ENCODE results near the gene SRPK3.
"Not testable (repeated sequence)": the region's sequence is repeated elsewhere in the genome, so short reads cannot be mapped to it uniquely, and the experiment has no call there.

Gene SRPK3

GRCh38 chrX:153807976-153808375, 27.1 kb downstream of the SRPK3 start:
- DNase-seq (ENCODE audit: low read depth, low spot score) = no peak

- DNase-seq (ENCODE audit: low read depth, low spot score) = no peak
These were observed 31.4 kb downstream of the SRPK3 start for GRCh38 chrX:153812220-153812619.

DNA sequence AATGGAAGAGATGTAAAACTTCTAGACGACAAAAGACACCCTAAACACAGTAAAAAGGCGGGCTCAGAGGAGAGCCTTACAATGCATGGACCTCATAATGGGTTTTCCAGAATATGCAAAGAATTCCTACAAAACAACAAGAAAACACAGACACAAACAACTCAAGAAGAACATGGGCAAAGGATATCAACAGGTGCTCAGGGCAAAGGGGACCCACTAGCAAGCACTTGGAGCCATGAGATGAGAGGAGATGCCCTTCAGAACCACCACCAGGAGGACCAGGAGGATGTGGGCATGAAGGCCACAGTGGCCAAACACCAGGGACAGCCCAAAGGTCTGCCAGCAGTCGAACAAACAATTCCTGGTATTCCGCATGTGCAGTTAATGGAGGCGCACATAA, 32.3 kb downstream of the SRPK3 start:
- DNase-seq (ENCODE audit: low read depth, low spot score) = no peak

DNA sequence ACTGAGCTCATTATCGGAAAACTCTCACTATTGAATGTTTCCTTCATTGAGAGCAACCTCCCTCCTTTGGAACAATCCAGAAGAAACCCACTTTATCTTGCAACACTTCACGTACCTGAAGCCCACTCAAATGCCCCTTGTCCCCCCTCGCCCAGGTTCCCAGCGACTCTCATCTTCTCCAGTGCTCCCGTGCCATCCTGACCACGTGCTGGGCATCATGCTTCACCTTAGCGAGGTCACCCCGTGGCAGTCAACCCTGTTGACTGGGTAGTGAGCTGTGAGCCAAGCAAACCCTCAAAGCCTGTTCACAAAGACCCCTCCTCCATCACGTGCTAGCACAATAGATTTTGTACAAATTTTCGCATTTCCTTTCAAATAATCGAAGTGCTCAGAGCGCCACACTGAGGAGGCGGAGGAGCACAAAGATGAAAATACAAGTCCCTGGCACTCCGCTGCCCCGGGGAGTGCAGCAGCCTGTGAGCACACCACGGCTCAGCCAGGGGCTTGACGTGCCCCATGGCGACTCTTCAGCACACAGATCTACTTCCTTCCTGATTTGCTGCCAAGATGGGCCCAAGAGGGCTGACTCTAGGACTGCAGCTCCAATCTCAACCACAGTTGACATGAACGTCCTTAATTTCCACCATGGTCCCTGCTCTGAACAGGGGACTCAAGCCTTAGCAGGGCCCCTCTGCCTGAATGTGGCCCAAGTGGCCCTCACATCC, 33.9 kb downstream of the SRPK3 start:
- no peak for DNase-seq (ENCODE audit: low read depth, low spot score)

DNA sequence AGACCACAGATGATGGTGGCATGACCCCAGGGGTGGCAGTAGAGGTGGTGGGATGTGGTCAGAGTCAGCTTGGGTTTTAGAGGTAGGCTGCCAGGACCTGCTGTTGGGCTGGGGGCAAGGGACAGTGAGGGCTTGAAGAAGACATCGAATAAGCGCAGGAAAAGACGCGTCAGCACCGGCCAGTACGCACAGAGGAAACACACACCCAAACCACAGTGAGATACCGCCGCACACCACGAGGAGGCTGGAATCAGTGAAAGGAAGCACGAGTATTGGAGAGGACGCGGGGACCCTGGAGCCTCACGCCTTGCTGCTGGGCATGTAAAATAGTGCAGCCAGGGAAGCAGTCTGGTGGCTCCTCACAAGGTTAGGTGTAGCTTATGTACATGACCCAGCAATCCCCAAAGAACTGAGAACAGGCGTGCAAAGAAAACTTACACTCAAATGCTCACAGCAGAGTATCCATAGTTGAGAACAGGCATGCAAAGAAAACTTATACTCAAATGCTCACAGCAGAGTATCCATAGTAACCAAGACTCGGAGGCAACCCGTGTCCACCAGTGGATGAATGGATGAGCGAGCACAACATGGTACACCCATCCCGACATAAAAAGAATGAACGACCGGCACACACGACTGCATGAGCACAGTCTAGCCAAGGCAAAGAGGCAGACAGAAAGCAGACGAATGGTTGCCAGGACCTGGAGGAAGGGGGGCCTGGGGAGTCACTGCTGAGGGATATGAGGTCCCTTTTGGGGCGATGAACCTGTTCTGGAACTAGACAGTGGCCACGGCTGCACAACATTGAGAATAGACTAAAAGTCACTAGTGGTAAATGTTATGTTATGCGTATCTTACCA, 36.2 kb downstream of the SRPK3 start:
- no peak for DNase-seq (ENCODE audit: low read depth, low spot score)

GRCh38 chrX:153818064-153818463, 37.2 kb downstream of the SRPK3 start:
- DNase-seq (ENCODE audit: low read depth, low spot score) = not testable (repeated sequence)

- DNase-seq (ENCODE audit: low read depth, low spot score) = no peak
These were observed 37.9 kb downstream of the SRPK3 start for GRCh38 chrX:153818571-153819383.

GRCh38 chrX:153819384-153820040, 38.7 kb downstream of the SRPK3 start:
- DNase-seq (ENCODE audit: low read depth, low spot score) = no peak

GRCh38 chrX:153820601-153821000, 39.8 kb downstream of the SRPK3 start:
- no peak for DNase-seq (ENCODE audit: low read depth, low spot score)

DNA sequence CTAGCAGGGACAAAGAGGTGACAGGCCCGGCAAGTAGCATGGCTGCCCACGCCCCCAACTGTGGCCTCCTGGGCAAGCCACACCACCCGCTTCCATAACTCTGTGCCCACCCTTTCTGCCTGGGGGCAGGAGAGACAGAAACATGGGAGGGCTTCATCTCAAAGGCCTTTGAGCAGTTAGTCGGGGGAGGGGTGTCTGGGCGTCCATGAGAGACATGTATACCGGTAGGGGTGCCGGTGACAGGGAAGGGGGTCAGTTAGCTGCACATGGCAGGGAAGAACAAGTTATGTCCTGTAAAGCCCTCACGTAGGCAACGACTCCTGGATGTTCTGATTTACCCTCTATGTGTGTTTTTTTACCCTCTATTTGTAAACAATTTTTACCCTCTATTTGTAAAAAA, 40.2 kb downstream of the SRPK3 start:
- DNase-seq (ENCODE audit: low read depth, low spot score) = no peak

DNA sequence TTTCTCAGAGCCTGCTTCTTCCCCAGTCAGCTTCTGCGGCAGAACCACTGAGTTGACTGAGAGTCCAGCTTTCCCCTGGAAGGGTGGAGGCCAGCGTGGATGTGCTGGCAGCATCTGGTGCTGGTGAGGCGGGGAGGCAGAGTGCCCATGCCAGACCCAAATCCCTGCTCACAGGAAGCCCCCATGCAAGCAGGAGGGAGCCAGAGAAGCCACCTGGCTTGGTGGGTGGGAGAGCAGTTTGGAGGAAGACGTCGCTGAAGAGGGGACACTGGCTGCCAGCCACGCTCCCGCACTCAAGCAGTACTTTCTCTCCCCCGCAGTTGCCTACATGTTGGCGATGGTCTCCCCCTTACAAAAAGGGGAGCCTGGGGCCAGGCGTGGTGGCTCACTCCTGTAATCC, 43.5 kb downstream of the SRPK3 start:
- no peak for DNase-seq (ENCODE audit: low read depth, low spot score)

DNA sequence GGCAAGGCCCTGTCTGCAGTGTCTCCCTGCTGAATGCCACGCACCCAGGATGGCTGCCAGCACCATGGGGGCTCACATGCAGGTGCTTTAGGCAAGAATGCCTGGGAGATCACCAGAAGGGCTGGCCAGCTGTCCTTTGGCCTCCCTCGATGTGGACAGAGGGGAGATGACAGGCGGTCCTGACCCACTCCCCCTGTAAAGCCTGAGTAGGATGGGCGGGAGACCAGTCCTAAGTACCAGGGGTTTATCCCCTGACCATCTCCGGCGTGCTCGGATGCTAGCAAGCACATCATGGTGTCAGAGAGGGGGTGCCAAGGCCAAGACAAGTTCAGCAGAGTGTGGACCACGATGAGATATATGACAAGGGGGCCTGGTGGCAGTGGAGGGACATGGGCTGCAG, 44.2 kb downstream of the SRPK3 start:
- DNase-seq (ENCODE audit: low read depth, low spot score) = no peak

DNA sequence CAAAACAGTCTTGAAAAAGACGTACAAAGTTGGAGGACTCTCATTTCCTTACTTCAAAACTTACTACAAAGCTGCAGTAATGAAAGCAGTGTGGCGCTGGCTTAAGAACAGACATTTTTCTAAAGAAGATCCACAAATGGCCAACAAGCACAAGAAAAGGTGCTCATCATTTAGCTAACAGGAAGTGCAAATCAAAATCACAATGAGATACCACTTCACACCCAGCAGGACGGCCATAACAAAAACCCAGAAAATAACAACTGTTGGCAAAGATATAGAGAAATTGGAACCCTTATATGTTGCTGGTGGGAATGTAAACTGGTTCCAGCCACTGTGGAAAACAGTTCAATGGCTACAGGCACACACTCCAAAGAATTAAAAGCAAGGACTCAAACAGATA, 46.2 kb downstream of the SRPK3 start:
- DNase-seq (ENCODE audit: low read depth, low spot score) = no peak

DNA sequence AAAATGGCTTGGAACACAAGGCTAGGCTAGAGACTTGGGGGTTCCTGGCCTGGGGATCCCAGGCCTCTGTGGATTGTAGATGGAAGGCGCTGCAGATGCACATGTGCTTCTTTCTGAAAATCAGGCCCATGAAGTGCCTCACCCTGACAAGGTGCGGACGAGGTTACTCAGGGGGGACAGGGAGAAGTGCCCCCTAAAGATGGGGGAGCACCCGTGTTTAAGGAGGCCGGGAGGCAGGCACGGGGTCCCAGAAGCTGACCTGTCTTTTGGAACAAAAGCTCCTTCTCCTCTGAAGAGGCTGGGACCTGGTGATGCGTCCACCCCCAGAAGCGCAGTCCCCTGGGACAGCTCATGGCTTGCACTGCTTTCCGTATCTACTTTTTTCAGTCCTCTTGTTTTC, 47.1 kb downstream of the SRPK3 start:
- no peak for DNase-seq (ENCODE audit: low read depth, low spot score)

GRCh38 chrX:153828308-153828707, 47.5 kb downstream of the SRPK3 start:
- DNase-seq (ENCODE audit: low read depth, low spot score) = no peak

DNA sequence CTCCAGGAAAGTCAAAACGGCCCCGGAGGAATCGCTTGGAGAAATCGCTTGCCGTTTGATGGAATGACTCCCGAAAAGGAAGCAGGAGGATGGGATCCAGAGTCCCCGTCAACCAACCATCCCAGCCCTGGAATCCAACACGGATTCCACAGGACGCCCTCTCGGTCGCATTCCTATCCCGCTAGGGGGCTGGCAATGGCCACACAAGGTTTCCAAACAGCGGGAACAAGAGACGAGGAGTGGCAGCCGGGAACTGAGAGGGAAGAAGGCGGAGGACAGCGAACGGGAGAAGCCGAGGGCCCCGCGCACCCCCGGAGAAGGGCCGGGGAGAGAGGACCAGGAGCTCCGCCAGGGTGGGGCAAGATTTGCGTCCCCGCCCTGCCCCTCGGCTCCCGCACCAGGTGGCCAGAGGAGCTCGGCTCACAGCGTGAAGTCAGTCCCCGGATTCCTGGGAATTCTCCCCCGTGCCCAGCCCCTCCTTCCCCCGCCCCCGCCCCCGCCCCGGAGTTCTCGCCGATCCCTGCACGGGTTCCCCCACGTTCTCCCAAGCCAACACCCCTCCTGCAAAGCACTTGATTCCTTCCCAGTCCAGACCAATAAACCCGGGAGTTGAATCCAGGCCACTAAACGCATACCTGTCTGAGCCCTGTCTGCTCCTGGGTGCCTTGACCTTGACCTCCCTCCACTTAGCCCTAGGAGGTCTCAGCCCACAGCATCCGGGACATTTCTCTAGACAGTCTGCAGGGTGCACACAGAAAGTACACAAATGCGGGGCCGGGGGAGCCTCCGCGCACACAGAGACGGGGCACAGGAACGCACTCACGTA, 48.1 kb downstream of the SRPK3 start:
- no peak for DNase-seq (ENCODE audit: low read depth, low spot score)

- DNase-seq (ENCODE audit: low read depth, low spot score) = no peak
These were observed 48.6 kb downstream of the SRPK3 start for GRCh38 chrX:153829549-153829798.

GRCh38 chrX:153829799-153830639, 49.2 kb downstream of the SRPK3 start, which contains the start of gene PDZD4:
TSS of gene PDZD4 (minus strand) at chrX:153830544. CDS start at chrX:153830298, 246 bp downstream.
- no peak for DNase-seq (ENCODE audit: low read depth, low spot score)

DNA sequence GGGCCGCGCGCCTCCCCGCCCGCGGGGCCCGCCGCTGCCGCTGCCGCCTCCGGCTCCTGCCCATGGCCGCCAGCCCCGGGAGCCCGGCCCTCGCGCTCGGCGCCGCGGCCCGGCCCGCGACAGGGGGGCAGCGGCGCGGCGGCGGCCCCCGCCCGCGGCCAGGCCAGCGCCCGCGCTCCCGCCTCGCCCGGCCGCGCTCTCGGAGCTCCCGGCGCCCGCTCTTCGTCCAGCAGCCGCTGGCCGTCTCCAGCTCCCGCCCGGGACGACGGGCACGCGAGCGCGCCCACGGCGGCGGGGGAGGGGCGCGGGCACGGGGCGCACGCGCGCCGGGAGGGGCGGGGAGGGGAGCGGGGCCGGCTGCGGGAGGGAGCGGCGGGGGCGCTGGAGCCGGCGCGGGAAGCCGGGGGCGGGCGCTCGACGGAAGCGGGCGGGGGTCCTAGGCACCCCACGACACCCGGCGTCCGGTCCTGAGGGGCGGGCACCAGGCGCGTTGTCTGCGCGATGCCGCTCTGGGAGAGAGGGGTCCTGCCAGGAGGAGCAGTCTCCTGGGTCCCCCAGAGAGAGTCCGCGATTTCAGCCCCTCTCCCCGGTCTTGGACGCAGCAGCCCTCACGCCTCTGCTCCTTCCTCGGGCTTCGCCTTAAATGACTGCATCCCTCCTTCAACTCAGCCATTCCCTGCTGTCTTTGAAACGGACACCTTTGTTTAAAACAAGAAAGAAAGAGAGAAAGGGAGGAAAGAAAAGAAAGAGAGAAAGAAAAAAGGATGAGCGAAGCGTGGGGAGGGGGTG, 50.0 kb downstream of the SRPK3 start:
- DNase-seq (ENCODE audit: low read depth, low spot score) = no peak

Data from activated naive CD8-positive, alpha-beta T cell treated with anti-CD3 and anti-CD28 coated beads, Interleukin-2, amount 50 U/mL, for 16 hours (primary cell).